ENCODE measurements around the gene SERPINB2.
"Not testable (repeated sequence)": the region's sequence is repeated elsewhere in the genome, so short reads cannot be mapped to it uniquely, and the experiment has no call there.

The SERPINB2 gene

GRCh38 chr18:63940543-63941050 lies 53.1 kb downstream of the SERPINB2 start:
- DNase-seq: not testable (repeated sequence)

GRCh38 chr18:63947051-63947790 lies 59.7 kb downstream of the SERPINB2 start:
- DNase-seq: no peak

GRCh38 chr18:63949068-63949737 lies 61.7 kb downstream of the SERPINB2 start, which contains the start of gene HMSD:
HMSD (plus strand) TSS chr18:63949301; CDS start chr18:63953456, 4,155 bp downstream.
- peak; percentile 53 for DNase-seq

- DNase-seq: no peak
Observed at GRCh38 chr18:63951302-63951705, 63.8 kb downstream of the SERPINB2 start.

Data from activated CD4-positive, CD25-positive, alpha-beta regulatory T cell treated with anti-CD3 and anti-CD28 coated beads, Interleukin-2, amount 50 U/mL, for 72 hours (primary cell).